Measurements from ENCODE around the gene TUG1.

TUG1 gene

GRCh38 chr22:30968924-30969531, at the start of gene TUG1:
Gene TUG1 (plus strand): TSS chr22:30969265.
- DNase-seq: peak; percentile 87 to 96

- DNase-seq: no peak
Measured at GRCh38 chr22:30919973-30920372, 49.1 kb upstream of the TUG1 start.

DNA sequence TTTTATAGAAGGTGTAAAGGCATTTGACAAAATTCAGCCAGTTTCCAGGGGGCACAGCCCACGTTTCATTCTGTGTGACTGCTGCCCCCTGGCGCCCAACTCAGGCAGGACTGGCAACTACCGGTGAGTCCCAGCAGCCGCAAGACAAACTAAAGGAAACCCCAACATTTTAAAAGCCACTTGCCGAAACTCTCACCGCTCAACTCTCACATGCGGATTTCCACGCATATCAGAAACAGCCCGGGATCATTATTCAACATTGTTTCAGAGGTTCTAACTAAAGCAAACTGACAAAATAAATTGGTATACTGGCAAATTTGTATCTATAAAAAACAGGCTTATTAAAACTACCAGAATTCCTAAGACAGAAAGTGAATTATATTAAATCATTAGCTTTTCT, 48.7 kb upstream of the TUG1 start:
- peak; percentile 23 to 47 for DNase-seq

DNA sequence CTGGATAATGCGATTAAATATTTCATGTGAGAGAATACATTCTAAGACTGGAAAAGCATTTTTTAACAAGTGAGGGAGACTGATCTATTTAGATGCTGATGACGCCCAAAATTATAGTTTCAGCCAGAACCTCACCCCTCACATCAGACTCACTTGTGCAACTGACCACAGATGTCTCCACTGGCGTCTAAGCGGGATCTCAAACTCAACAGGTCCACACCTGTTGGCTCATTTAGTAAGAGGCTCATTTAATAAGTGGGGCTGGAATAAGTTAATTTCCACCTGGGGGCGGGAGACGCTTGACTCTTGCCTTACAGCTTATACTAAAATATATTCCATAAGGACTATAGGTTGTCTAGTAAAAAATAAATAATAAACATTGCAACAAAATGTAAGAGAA, 48.0 kb upstream of the TUG1 start:
- no peak for DNase-seq

- DNase-seq: peak; percentile 14 to 77
Measured at GRCh38 chr22:30922151-30922611, 46.9 kb upstream of the TUG1 start.

DNA sequence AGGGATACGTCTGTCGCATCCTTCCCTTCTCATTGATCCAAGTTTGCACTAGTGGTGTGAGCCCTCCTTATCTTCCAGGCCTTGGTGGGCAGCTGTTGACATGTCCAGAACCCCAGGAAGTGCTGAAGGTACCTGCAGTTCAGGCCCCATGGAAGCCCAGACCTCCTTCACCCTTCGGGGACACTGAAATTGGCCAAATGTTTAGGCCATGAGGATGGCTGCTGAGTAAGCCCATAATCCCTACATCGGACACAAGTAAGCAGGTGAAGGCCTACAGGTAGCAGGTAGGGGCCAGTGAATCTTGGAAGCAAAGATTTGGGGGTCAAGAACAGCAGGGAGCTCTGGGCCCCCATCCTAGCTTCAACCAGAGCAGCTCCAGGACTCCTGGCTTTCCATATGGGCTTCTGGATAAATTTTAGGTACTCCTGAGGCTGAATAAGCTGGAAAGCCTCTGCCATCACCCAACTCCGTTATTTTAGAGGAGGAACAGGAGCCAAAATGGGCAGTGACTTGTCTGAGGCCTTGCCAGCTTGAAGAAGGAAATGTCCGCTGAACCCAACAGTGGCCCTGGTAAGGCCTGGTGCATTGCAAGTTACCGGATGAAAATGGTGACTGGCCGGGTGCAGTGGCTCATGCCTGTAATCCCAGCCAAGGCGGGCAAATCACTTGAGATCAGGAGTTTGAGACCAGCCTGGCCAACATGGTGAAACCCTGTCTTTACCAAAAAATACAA, 45.7 kb upstream of the TUG1 start:
- no peak for DNase-seq

- DNase-seq: no peak
Measured at GRCh38 chr22:30925667-30926066, 43.4 kb upstream of the TUG1 start.

DNA sequence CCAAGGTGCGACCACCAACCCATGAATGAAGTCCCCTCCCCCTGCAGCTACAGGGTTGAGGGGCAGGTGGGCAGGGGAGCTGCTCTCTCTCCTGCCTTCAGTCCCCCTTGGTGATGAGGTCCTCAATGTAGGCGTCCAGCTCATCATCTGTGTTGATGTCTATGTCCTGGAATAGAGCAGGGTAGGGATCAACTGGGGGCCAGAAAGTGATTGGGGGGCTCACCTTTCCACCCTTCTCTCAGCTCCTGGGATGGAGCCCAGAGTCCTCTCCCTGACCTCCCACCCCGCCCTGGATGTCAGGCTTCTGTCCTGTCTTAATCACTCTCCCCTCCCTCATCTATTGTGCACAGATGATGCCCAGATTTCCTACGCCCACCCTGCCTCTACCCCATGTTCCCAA, 42.4 kb upstream of the TUG1 start:
- DNase-seq: no peak

GRCh38 chr22:30927806-30928205, 41.3 kb upstream of the TUG1 start:
- DNase-seq: no peak

GRCh38 chr22:30928401-30928800, 40.7 kb upstream of the TUG1 start:
- DNase-seq: no peak

DNA sequence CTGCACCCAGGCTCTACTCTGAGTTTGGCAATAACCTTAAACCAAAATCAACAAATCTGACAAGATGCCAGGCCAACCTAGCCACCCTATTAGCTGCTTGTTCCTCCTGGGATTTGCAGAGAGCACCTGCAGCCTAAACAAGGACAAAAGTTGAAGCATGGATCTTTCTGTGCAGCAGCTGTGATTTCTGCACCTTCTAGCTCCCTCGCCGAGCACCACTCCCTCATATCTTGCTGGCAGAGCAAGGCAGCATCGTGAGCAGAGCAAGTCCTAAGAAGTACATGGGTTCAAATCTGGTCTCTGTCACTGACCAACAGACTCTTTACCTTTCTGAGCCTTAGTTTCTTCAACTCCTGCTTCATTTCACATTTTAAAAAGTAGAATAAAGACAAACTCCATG, 38.8 kb upstream of the TUG1 start:
- no peak for DNase-seq

DNA sequence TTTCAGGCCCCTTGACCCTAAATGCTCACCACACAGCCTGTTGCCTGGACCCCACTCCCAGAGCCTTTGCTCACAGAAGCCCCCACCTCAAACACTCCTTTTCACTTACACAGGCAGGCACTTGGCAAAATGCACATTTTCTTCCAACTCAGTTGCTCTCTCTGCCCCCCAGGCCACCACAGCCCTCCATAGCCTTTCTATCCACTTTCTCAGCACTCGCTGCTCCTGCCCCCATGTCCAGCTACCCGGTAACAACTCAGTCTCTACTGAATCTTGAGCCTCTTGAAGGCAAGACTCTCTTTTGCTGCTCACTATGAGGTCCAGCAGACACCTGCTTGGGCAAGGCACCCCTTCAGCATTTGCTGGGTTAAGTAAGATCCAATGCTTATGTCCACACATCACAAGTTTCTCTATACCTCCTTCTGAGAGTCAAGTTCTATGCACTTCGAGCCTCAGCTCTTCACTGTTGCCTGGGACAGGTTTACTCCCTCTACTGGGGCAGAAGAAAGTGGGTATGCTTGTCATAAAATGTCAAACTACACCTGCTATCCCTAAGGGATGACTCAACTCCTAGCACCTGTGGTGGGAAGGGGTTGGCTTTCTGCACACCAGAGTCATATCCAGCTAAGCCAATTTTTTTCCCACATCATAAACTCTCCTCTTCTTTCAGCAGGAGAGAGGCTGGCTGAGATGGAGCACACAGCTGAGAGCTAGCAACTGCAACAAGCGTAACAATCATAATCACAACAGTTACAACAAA, 37.3 kb upstream of the TUG1 start:
- DNase-seq: no peak

DNA sequence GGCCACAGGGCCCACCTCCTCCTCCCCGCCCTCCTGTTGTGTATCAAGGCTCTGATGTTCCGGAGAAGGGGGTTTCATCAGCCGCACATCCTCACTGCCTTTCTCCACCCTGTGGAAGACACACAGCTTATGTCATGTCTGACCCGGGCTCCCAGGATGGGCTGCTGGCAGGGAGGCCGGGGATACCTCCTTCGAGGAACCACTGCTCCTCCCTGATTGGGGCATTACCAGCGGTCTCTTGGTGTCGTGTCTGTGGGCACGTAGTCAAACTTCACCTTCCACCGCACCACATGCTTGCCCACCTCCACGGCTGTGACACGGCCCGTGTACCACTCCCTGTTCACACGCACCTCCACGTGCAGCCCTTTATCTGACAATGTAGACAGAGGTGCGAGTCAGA, 36.4 kb upstream of the TUG1 start:
- DNase-seq: no peak

DNA sequence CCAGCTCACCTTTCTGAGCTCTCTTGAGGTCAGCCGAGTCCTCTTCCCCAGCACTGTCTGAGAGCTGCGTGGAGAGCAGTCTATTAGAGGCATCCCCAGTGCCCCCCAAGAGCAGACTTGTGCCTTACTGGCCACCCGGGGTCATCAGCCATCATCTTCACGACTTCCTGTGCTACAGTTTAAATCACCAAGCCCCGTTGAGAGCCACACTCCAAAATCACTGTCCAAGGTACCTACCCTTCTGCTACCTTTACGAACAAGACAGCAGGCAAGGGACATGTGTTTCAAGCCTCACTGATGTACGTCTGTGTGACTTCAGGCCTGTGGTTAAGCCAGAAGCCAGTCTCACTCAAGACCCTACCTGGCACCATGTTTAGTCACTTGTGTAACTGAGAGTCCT, 35.6 kb upstream of the TUG1 start:
- DNase-seq: no peak

- no peak for DNase-seq
Measured at GRCh38 chr22:30934053-30934452, 35.0 kb upstream of the TUG1 start.

DNA sequence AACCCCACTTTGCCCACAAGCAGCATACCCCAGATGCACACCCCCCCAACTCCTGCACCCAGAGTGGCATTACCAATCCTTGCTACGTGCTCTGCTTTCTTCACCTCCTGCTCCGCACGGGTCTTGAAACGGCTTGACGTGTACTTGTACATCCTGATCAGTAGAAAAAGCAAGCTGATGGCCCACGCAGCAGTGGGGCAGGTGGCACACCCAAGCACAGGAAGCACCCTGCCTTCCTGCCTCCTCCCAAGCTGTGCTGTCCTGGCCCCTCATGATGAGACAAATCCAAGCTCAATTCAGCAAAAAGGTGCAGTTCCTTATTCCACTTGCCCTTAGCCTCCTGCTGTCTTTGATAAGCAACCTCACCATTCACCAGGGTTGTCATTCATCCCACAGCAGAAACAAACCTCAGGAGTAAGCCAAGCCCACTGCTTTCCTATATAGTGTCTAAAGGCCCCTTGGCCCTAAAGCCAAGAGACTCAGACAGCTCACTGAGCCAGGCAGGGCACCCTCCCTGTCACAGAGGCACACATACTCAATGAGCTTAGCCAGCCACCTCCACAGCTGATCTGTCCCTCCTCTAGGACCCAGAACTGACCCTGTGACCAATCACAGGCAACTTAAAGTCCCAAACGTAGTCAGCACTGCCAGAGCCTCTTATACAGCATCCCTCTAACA, 28.2 kb upstream of the TUG1 start:
- DNase-seq: no peak

GRCh38 chr22:30941363-30941740, 27.7 kb upstream of the TUG1 start:
- DNase-seq: no peak

DNA sequence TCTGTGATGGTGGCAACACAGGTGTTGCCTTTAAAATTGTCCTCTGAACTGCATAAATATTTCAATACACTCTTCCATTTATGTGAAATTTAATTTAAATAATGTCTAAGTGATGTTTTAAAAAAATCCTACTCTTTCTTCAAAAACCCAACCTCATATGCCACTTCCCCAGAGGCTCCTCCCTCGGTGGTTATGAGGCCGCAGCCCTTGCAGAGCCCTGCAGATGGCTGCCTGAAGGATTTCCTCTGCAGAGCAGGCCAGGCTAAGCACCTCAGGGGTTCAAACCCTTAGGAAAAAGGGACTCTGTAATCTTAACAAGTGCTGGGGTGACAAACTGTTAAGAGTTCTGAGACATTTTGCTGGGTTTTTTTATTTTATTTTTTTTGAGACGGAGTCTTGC, 25.7 kb upstream of the TUG1 start:
- no peak for DNase-seq

- DNase-seq: no peak
Measured at GRCh38 chr22:30944986-30945385, 24.1 kb upstream of the TUG1 start.

GRCh38 chr22:30945653-30946052, 23.4 kb upstream of the TUG1 start:
- DNase-seq: no peak

- no peak for DNase-seq
Measured at GRCh38 chr22:30946354-30946753, 22.7 kb upstream of the TUG1 start.

DNA sequence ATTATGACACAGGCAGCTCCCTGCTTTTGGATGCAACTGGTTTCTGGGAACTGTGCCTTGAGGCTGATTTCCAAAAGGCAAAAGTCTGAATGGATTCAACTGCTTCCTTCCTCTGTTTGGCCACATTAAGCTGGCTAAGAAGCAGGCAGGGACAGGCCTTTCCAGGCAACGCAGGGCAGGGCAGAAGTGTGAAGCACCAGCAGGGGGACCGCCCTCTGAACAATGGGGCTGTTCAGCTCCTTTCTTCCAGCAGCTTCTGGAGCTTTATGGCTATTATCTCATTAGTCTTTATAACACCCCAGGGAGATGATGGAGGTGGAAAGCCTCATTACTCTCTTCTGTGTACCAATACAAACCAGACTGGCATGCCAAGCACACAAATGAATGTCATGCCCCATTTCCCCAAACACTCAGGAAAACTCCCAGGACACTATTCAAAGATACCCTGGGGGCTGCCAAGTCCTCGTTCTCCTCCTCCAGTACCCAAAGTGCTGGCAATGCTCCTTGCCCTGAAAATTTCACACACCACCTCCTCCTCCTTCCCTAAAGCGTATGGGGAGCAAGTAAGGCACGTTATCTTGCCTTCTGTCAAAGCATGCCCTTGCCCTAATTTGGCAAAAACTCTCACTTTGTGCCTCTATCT, 21.8 kb upstream of the TUG1 start:
- DNase-seq: no peak

Data from bone marrow (tissue), 2 donors.